Duodenal mucosa (tissue), 2 donors: Measurements from ENCODE around the gene COL9A2.
"Not testable (repeated sequence)": the region's sequence is repeated elsewhere in the genome, so short reads cannot be mapped to it uniquely, and the experiment has no call there.

Source experiments
- H3K27ac ChIP-seq: one replicate; pipeline ENCODE4 v1.7.0; 2013; ENCODE audit warnings: low read depth, low read length
- H3K27me3 ChIP-seq, 2 donors: one replicate each; pipeline ENCODE4 v1.7.0; 2013; ENCODE audit warnings: low read length in 2 of 2, control low read depth in 1 of 2; ENCODE audit not compliant: insufficient read depth in 2 of 2, control insufficient read depth in 1 of 2
- H3K36me3 ChIP-seq, 2 donors: one replicate each; pipeline ENCODE4 v1.7.0; 2013; ENCODE audit warnings: low read length in 2 of 2, control low read depth in 1 of 2; ENCODE audit not compliant: insufficient read depth in 2 of 2, control insufficient read depth in 1 of 2
- H3K4me1 ChIP-seq, 2 donors: one replicate each; pipeline ENCODE4 v1.7.0; 2013; ENCODE audit warnings: low read length in 2 of 2, control low read depth in 1 of 2; ENCODE audit not compliant: insufficient read depth in 2 of 2, control insufficient read depth in 1 of 2
- H3K4me3 ChIP-seq, 2 donors: one replicate each; pipeline ENCODE4 v1.7.0; 2013; ENCODE audit warnings: low read length in 2 of 2, low read depth in 1 of 2
- H3K9ac ChIP-seq, 2 donors: one replicate each; pipeline ENCODE4 v1.7.0; 2013; ENCODE audit warnings: low read length in 2 of 2, low read depth in 1 of 2
- H3K9me3 ChIP-seq, 2 donors: one replicate each; pipeline ENCODE4 v1.7.0; 2013; ENCODE audit warnings: low read length in 2 of 2, control low read depth in 1 of 2; ENCODE audit not compliant: control insufficient read depth in 1 of 2

COL9A2 gene

DNA sequence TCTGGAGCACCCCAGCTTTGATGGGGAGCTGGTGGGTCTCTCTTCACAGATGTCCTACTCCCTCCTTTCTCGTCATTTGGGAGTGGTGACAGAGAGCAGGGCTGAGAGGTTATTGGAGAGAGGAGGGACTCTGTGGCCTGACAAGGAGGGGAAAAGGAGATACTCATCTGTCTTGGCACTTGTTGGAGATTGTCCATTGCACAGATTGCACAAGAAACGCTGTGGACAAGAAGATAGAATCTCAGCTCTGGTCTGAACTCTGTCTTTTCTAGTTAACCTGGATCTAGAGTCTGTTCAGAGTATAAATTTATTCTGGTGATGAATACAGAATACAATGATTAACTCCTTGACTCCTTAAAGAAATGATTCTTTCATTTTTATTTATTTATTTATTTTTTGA lies 34.0 kb upstream of the COL9A2 start:
- Histone ChIP-seq H3K27me3 (no peaks in the 10 kb centered on the region), H3K9me3 (no peaks in the 10 kb centered on the region), H3K9ac (no peak overlapping the region), H3K27ac (no peak overlapping the region), H3K36me3 (no peaks in the 10 kb centered on the region), H3K4me3 (no peak overlapping the region), H3K4me1 (no peaks in the 10 kb centered on the region)

DNA sequence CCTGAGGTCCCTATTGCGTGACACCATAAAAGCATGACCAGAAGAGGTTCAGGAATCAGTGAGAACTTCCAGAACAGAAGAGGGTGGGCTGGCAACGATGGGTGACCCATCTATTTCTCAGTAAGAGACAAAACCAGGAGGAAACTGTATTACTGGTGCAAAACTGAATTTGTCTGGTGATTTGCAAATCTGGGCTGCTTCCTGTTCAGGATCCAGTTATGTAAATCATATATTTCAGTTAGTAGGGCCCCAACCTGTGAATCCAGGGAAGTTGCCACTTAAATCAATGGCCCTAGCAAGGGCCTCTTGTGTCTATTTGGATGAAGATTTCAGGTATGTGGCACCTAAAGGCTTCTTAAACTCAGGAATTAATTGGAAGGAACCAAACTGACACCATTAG lies 33.3 kb upstream of the COL9A2 start:
- Histone ChIP-seq H3K9me3 (no peaks in the 10 kb centered on the region), H3K4me3 (no peak overlapping the region), H3K36me3 (no peaks in the 10 kb centered on the region), H3K27ac (no peak overlapping the region), H3K27me3 (no peaks in the 10 kb centered on the region), H3K9ac (no peak overlapping the region), H3K4me1 (no peaks in the 10 kb centered on the region)

DNA sequence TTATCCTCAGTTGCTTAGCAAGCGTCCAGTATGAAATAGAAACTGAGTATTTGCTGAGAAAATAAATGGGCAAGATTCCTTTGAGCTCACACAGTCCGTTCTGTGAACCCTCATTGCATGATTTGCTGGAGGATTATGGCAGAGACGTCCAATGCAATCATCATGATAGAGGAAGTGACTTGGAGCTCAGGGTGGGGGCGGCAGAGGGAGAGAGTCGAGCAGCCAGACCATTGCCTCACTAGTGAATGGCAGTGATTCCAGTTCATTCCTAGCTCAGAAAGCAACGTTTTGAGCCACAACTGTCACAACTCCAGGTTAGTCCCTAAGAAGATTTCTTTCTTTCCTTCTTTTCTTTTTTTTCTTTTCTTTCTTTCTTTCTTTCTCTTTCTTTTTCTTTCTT lies 27.5 kb upstream of the COL9A2 start:
- Histone ChIP-seq H3K27ac (no peak overlapping the region), H3K36me3 (no peaks in the 10 kb centered on the region), H3K9ac (no peak overlapping the region), H3K9me3 (no peaks in the 10 kb centered on the region), H3K4me1 (peaks cover 0 to 3% of the 10 kb centered on the region in 2 donors), H3K4me3 (no peak overlapping the region), H3K27me3 (no peaks in the 10 kb centered on the region)

DNA sequence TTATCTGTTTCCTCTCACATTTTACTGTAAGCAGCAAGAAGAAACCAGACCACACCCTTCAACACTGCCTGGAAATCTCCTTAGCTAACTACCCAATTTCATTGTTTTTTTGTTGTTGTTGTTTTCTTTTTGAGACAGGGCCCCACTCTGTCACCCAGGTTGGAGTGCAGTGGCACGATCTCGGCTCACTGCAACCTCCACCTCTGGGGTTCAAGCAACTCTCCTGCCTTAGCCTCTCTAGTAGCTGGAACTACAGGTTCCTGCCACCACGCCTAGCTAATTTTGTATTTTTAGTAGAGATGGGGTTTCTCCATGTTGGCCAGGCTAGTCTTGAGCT lies 25.3 kb upstream of the COL9A2 start:
- H3K36me3 ChIP-seq, H3K4me3 ChIP-seq, H3K27ac ChIP-seq, H3K9me3 ChIP-seq, H3K27me3 ChIP-seq, H3K9ac ChIP-seq, H3K4me1 ChIP-seq: not testable (repeated sequence)

DNA sequence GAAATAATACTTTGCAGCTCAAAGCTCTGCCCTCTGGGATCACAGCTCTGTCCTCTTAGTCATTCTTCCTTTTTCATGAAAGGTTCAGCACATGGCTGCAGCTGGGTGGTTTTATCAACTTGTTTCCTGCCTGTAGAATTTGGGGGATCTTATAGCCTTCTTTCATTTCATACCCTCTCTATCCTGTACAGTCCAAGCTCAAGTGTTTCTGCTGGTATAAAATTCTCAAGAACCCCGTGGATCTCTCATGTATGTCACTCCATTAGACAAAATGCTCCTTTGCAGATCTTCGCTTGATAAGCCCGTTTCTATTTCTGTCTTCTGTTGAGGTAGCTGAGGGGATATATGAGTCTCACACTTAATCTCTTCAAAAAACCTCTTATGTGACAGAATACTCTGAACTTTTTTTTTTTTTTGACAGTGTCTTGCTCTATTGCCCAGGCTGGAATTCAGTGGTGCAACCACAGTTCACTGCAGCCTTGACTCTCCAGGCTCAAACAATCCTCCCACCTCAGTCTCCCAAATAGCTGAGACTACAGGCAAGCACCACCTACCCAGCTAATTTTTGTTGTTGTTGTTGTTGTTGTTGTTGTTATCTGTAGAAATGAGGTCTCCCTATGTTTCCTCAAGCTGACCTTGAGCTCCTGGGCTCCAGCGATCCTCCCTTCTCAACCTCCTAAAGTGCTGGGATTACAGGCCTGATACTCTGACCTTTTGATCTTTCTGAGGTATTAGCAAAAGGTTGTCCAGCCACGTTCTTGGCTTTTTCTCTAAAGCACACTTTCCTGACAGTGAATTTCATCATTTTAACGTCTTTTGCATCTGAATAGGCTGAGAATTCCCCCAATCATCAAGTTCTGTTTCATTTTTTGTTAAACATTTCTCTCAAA lies 24.6 kb upstream of the COL9A2 start:
- peaks cover 0 to 9% of the 10 kb centered on the region in 2 donors for H3K4me1 ChIP-seq
- no peak overlapping the region for H3K9ac ChIP-seq
- no peaks in the 10 kb centered on the region for H3K27me3 ChIP-seq
- H3K4me3 ChIP-seq = no peak overlapping the region
- H3K36me3 ChIP-seq = no peaks in the 10 kb centered on the region
- no peaks in the 10 kb centered on the region for H3K9me3 ChIP-seq
- no peak overlapping the region for H3K27ac ChIP-seq

DNA sequence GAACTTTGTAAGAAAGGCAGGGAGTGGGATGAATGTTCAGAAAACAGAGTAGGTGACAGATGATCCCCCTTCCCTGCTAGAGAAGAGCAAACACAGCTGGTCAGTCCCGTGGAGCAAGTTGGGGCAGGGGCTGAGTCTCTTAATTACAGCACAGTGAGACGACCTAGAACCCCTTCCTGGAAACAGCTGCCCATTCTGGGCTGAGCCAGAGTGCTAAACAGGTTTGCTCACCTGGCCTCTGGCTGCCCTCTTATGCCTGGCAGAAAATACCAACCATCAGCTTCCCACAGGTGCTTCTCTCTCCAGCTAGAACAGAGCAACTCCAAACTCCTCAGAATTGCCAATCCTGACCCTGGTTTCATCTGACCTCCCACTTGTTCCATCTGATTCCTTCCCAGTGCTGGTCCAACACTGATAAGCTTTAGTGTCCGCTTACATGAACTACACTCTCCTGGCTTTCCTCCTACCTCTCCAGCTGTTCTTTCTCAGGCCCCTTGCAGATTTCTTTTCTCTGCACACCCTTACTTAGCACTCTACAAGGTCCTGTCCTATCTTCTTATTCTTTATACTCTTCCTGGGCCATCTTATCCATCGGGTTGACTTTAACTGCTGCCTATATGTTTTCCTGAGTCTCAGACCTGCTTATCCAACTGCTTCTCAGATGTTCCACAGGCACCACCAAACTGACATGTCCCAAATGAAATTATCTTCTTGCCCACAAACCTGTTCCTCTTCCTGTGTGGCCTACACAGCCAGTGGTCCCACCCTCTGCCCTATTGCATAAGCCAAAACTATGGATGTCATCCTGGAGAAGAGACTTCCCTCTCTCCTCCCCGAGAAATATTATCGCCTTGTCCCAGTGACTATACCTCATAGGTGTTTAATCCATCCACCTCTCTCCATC lies 22.6 kb upstream of the COL9A2 start:
- Histone ChIP-seq H3K9ac (no peak overlapping the region), H3K36me3 (no peaks in the 10 kb centered on the region), H3K27me3 (no peaks in the 10 kb centered on the region), H3K4me3 (no peak overlapping the region), H3K27ac (no peak overlapping the region), H3K4me1 (peaks cover 0 to 9% of the 10 kb centered on the region in 2 donors), H3K9me3 (no peaks in the 10 kb centered on the region)

DNA sequence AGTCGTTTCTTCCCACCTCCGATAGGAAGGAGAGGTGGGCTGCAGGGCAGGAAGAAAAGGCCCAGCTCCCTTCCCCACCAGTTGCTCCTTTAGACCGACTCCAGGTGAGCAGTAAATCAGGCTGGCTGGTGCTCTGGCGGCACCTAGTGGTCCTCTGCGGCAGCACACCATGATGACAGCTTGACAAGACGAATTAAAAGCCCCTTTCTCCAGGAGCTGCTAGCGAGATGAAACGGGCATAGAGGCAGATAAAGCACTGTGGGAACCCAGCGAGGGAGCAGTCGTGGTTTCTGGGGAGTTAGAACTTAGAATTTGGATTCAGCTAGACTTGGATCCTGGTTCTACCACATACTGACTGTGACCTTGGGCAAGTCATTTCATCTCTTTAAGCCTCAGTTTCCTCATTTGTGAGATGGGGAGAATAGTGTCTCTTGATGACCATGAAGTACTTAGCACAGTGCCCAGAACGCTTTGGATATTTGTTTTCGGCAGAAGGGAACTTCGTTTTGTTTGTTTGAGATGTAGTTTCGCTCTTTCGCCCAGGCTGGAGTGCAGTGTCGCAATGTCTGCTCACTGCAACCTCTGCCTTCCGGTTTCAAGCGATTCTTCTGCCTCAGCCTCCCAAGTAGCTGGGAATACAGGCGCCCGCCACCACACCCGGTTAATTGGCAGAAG lies 21.8 kb upstream of the COL9A2 start:
- H3K27me3 ChIP-seq = no peaks in the 10 kb centered on the region
- peaks cover 0 to 9% of the 10 kb centered on the region in 2 donors for H3K4me1 ChIP-seq
- peak overlapping the region in 1 of 2 donors; percentile 15 for H3K9ac ChIP-seq
- H3K36me3 ChIP-seq = no peaks in the 10 kb centered on the region
- H3K4me3 ChIP-seq = peak overlapping the region; percentile 43 to 51
- no peaks in the 10 kb centered on the region for H3K9me3 ChIP-seq
- no peak overlapping the region for H3K27ac ChIP-seq

DNA sequence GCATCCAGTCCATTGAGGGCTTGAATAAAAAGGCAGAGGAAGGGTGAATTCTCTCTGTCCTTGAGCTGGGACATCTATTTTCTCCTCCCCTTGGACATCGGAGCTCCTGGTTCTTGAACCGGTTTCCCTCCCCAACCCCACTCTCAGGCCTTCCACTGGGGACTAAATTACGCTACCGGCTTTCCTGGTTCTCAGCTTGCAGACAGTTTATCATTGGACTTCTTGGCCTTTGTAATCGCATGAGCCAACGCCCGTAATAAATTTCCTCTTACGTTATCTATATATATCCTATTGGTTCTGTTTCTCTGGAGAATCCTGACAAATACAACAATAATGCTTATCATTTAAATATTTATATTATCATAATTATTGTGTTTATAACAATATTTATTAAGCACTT lies 20.4 kb upstream of the COL9A2 start:
- no peaks in the 10 kb centered on the region for H3K9me3 ChIP-seq
- H3K27ac ChIP-seq = no peak overlapping the region
- no peak overlapping the region for H3K4me3 ChIP-seq
- no peaks in the 10 kb centered on the region for H3K27me3 ChIP-seq
- H3K4me1 ChIP-seq = peaks cover 0 to 9% of the 10 kb centered on the region in 2 donors
- no peak overlapping the region for H3K9ac ChIP-seq
- H3K36me3 ChIP-seq = no peaks in the 10 kb centered on the region

DNA sequence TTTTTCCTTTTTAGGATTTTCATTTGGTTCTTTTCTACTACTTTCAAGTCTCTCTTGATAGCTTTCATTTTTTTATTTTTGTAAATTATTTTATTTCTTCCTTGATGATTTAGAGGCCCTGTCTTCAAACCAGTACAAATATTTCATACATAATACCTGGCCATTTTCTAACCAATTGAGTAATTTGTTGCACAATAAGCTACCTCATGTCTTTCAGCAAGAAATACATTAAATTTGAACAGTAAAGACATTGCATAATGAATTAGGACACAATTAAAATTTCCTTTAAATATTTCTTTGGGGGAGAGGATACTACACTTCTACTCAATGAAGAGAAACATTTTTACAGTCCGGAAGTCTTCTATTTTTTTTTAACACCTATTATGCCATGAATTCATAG lies 15.6 kb upstream of the COL9A2 start:
- no peak overlapping the region for H3K4me3 ChIP-seq
- no peaks in the 10 kb centered on the region for H3K27me3 ChIP-seq
- no peaks in the 10 kb centered on the region for H3K9me3 ChIP-seq
- no peaks in the 10 kb centered on the region for H3K4me1 ChIP-seq
- no peak overlapping the region for H3K27ac ChIP-seq
- H3K36me3 ChIP-seq = no peaks in the 10 kb centered on the region
- H3K9ac ChIP-seq = no peak overlapping the region

DNA sequence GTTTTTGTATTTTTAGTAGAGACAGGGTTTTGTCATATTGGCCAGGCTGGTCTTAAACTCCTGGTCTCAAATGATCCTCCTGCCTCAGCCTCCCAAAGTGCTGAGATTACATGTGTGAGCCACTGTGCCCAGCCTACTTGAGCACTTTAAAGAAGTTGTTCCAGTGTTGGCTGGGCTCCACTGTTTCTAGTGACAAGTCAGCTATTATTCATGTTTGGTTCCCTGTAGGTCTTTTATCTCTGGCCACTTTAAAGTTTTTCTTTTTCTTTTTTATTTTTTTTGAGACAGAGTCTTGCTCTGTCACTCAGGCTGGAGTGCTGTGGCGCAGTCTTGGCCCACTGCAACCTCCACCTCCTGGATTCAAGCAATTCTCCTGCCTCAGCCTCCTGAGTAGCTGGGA lies 14.3 kb upstream of the COL9A2 start:
- H3K27ac ChIP-seq, H3K9ac ChIP-seq, H3K27me3 ChIP-seq, H3K4me1 ChIP-seq, H3K4me3 ChIP-seq, H3K9me3 ChIP-seq, H3K36me3 ChIP-seq: not testable (repeated sequence)
